ENCODE data around the gene GALNT10.
A peak's percentile ranks its signal among the peaks of the same experiment; 100 is the strongest.

Gene GALNT10

GRCh38 chr5:154455585-154455984 is 265.1 kb downstream of the GALNT10 start:
- DNase-seq, result no peak

GRCh38 chr5:154456540-154456939 is 266.0 kb downstream of the GALNT10 start:
- no peak for DNase-seq

GRCh38 chr5:154459015-154459414 is 268.5 kb downstream of the GALNT10 start:
- no peak for DNase-seq

- DNase-seq, result no peak
These were observed 269.6 kb downstream of the GALNT10 start for GRCh38 chr5:154460172-154460571.

- no peak for DNase-seq
These were observed 271.0 kb downstream of the GALNT10 start for GRCh38 chr5:154461531-154461930.

GRCh38 chr5:154464438-154464837 is 273.9 kb downstream of the GALNT10 start:
- no peak for DNase-seq

DNA sequence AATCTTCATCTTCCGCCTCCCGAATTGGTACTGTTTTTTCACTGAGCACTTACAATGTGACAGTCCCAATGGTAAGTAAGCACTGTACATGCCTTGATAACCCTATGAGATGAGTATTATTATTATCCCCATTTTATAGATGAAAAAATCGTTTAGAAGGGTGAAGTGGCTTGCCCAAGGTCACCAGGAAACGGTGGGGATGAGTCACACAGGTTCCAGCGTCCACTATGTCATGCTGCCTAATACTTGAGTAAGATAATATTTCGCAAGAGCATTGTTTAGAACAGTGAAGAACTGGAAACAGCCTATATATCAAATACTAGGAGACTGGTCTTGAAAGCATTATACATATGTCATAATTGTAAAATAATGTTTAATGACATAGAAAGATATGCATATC is 274.6 kb downstream of the GALNT10 start:
- DNase-seq, result peak; percentile 40

DNA sequence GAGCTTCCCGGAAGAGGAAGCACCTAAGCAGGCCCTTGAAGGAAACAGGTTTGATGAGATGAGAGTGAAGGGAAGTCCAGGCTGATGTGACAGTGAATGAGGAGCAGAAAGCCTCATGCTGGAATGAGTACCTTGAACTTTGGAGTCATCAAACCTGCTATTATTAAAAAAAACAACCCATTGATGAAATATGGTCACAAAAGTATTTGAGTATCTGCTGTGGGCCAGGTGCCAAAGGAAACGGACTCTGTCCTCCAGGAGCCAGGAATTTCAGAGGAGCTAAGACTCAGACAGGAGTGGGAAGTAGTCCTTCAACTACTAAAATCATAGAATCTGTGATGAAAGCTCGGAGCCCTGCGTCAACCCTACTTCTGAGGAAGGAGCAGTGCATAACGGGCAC is 275.6 kb downstream of the GALNT10 start:
- no peak for DNase-seq

DNA sequence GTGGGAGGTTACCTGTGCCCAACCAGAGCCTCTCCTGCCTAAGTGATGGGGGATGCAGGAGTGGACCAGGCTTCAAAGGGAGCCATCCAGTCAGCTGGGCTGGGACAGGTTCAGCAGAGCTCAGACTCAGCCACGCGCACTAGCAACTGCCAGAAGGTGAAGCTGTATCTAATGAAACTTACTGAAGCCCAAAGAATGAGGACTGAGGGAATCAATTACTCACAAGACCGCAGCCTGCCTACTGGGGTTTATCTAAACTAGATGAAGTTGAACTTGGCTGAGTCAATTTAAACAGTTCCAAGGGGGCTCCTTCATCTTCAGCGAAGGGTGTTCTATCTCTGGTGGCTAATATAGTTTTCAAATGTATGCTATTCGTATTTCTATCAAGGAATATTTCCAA is 276.1 kb downstream of the GALNT10 start:
- DNase-seq, result no peak

- DNase-seq, result peak; percentile 73
These were observed 277.3 kb downstream of the GALNT10 start for GRCh38 chr5:154467655-154468354.

GRCh38 chr5:154470137-154470536 is 279.6 kb downstream of the GALNT10 start:
- no peak for DNase-seq

All from NK-92 treated with Interleukin-12 subunit alpha and Interleukin-12 subunit beta, amount 100 ng/mL, for 24 hours (cell line).